HUES48 (cell line): ENCODE measurements around the gene FAM43B.

Experiments used
- H3K27ac ChIP-seq: one replicate; pipeline ENCODE4 v1.7.0; 2013; ENCODE audit warnings: low read depth, low read length, inconsistent platforms
- H3K27me3 ChIP-seq: 2 replicates; pipeline ENCODE4 v1.6.1; 2013; ENCODE audit warnings: mild to moderate bottlenecking, low read length; ENCODE audit not compliant: control insufficient read depth, insufficient read depth
- H3K36me3 ChIP-seq: 2 replicates; pipeline ENCODE4 v1.6.1; 2013; ENCODE audit warnings: low read length; ENCODE audit not compliant: control insufficient read depth, insufficient read depth
- H3K4me1 ChIP-seq: 2 replicates; pipeline ENCODE4 v1.6.1; 2013; ENCODE audit warnings: mild to moderate bottlenecking, low read length; ENCODE audit not compliant: control insufficient read depth, insufficient read depth
- H3K4me3 ChIP-seq: 2 replicates; pipeline ENCODE4 v1.5.1; 2013; ENCODE audit warnings: mild to moderate bottlenecking, low read depth, low read length
- H3K9ac ChIP-seq: 2 replicates; pipeline ENCODE4 v1.6.1; 2013; ENCODE audit warnings: mild to moderate bottlenecking, low read depth, low read length, moderate library complexity
- H3K9me3 ChIP-seq: 2 replicates; pipeline ENCODE4 v1.6.1; 2013; ENCODE audit warnings: low read length; ENCODE audit not compliant: control insufficient read depth, insufficient read depth

FAM43B gene

GRCh38 chr1:20528221-20528620 is 24.2 kb upstream of the FAM43B start:
- no peak overlapping the region for H3K9ac ChIP-seq
- H3K4me1 ChIP-seq: no peaks in the 10 kb centered on the region
- no peaks in the 10 kb centered on the region for H3K9me3 ChIP-seq

GRCh38 chr1:20530306-20530705 is 22.1 kb upstream of the FAM43B start:
- H3K36me3 ChIP-seq: no peaks in the 10 kb centered on the region
- no peaks in the 10 kb centered on the region; the same call in none of the 2 replicates for H3K27me3 ChIP-seq
- no peaks in the 10 kb centered on the region for H3K4me1 ChIP-seq
- no peak overlapping the region for H3K4me3 ChIP-seq
- no peak overlapping the region for H3K27ac ChIP-seq
- no peaks in the 10 kb centered on the region for H3K9me3 ChIP-seq
- no peak overlapping the region for H3K9ac ChIP-seq

More at GRCh38 chr1:20528221-20528620, 24.2 kb upstream of the FAM43B start:
- no peaks in the 10 kb centered on the region for H3K36me3 ChIP-seq
- H3K27me3 ChIP-seq: no peaks in the 10 kb centered on the region; the same call in 1 of the 2 replicates
- no peak overlapping the region for H3K4me3 ChIP-seq
- H3K27ac ChIP-seq: no peak overlapping the region

GRCh38 chr1:20530901-20531300 is 21.5 kb upstream of the FAM43B start:
- Histone ChIP-seq H3K4me3 (no peak overlapping the region), H3K4me1 (no peaks in the 10 kb centered on the region), H3K27ac (no peak overlapping the region), H3K9me3 (no peaks in the 10 kb centered on the region), H3K36me3 (no peaks in the 10 kb centered on the region), H3K27me3 (no peaks in the 10 kb centered on the region; the same call in none of the 2 replicates), H3K9ac (no peak overlapping the region)

DNA sequence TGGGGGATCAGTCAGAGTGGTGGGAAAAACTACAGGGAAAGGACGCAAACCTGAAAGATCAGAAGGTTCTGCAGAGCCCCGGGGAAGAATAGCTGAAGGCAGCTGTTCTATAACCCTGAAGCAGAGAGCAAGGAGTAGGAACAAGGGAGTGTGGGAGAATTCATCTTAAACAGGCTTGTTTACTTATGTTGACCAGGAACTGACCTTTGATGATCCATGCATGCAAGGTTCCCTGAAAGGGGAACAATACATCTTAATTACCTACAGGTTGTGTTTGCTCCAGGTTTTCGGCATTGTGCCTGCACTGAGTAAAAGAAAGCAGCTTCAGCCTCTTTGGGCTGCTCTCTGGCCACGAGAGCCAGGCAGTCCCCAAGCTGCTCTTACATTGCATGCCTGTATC is 18.7 kb upstream of the FAM43B start:
- H3K9me3 ChIP-seq: no peaks in the 10 kb centered on the region
- no peaks in the 10 kb centered on the region for H3K36me3 ChIP-seq
- no peaks in the 10 kb centered on the region; the same call in none of the 2 replicates for H3K27me3 ChIP-seq
- H3K27ac ChIP-seq: no peak overlapping the region
- no peaks in the 10 kb centered on the region for H3K4me1 ChIP-seq
- H3K9ac ChIP-seq: no peak overlapping the region
- H3K4me3 ChIP-seq: no peak overlapping the region

DNA sequence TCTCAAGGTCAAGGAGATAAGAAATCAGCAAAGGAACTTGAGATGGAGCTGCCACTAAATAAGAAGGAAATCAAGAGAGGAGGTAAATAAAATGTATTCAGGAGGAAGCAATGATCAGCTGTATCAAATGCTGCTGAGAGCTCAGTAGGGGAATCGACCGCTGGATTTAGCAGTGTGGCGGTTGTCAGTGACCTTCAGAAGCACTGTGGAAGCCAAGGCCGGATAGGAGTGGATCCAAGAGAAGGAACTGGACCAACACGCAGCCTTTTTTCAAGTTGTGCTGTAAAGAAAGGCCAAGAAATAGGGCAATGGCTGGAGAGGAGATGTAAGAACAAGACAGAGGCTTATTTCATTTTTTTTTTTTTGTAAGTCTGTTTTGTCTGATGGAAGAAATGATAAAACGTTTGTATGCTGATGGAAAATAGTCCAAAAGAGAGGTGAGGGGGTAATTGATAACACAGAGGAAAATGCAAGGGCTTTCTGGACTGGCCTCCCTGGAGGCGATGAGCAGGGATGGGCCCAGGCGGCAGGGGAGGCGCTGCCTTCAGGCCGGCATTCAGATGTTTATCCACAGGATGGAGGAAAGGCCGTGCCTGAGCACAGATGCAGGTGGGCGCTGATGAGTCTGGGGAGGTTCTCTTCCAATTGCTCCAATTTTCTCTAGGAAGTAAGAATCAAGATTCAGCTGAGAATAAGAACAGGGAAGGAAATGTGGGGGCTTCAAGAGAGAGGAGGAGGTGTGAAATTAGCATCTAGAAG is 17.5 kb upstream of the FAM43B start:
- no peaks in the 10 kb centered on the region for H3K4me1 ChIP-seq
- no peaks in the 10 kb centered on the region for H3K36me3 ChIP-seq
- H3K9ac ChIP-seq: no peak overlapping the region
- no peaks in the 10 kb centered on the region for H3K9me3 ChIP-seq
- H3K27me3 ChIP-seq: peaks cover 2% of the 10 kb centered on the region
- no peak overlapping the region for H3K27ac ChIP-seq
- H3K4me3 ChIP-seq: no peak overlapping the region

DNA sequence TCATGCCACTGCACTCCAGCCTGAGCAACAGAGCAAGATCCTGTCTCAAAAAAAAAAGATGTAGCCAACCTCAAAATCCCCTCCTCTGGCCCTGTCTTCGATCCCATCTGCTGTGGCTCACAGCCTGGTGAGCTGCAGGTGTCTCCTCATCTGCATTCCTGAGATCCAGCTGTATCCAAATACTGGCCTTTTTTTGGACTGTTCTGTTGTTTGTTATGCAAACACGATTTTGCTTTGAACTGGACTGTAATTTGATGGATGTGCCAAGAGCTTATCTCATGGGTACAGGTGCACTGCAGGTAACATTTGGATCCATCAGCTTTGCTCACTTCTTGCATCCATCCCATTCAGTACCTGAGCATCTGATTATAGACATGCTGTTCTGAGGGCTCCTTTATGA is 14.1 kb upstream of the FAM43B start:
- H3K4me3 ChIP-seq: no peak overlapping the region
- no peaks in the 10 kb centered on the region for H3K9me3 ChIP-seq
- H3K9ac ChIP-seq: no peak overlapping the region
- H3K27ac ChIP-seq: no peak overlapping the region
- no peaks in the 10 kb centered on the region for H3K36me3 ChIP-seq
- H3K4me1 ChIP-seq: no peaks in the 10 kb centered on the region
- H3K27me3 ChIP-seq: peaks cover 12% of the 10 kb centered on the region; the same call in 1 of the 2 replicates

GRCh38 chr1:20538760-20539551 is 13.4 kb upstream of the FAM43B start:
- Histone ChIP-seq H3K27me3 (peaks cover 12% of the 10 kb centered on the region; the same call in 1 of the 2 replicates), H3K27ac (no peak overlapping the region), H3K4me3 (no peak overlapping the region), H3K9me3 (no peaks in the 10 kb centered on the region), H3K4me1 (no peaks in the 10 kb centered on the region), H3K9ac (no peak overlapping the region), H3K36me3 (no peaks in the 10 kb centered on the region)

- H3K27me3 ChIP-seq: 0 out of 2 replicates have a peak, but pooled peaks cover 12% of the 10 kb centered on the region
- no peak overlapping the region for H3K4me3 ChIP-seq
- H3K4me1 ChIP-seq: no peaks in the 10 kb centered on the region
- H3K9ac ChIP-seq: no peak overlapping the region
- no peak overlapping the region for H3K27ac ChIP-seq
- H3K9me3 ChIP-seq: no peaks in the 10 kb centered on the region
- no peaks in the 10 kb centered on the region for H3K36me3 ChIP-seq
Measured at GRCh38 chr1:20540281-20540680, 12.1 kb upstream of the FAM43B start.

GRCh38 chr1:20546637-20547036 is 5.7 kb upstream of the FAM43B start:
- Histone ChIP-seq H3K4me3 (no peak overlapping the region), H3K4me1 (no peaks in the 10 kb centered on the region), H3K27ac (no peak overlapping the region), H3K27me3 (peaks cover 25% of the 10 kb centered on the region), H3K9ac (no peak overlapping the region), H3K36me3 (no peaks in the 10 kb centered on the region), H3K9me3 (no peaks in the 10 kb centered on the region)

- Histone ChIP-seq H3K27ac (no peak overlapping the region), H3K36me3 (no peaks in the 10 kb centered on the region), H3K27me3 (peaks cover 66% of the 10 kb centered on the region), H3K4me1 (peaks cover 5% of the 10 kb centered on the region; the same call in 1 of the 2 replicates), H3K9ac (no peak overlapping the region), H3K9me3 (no peaks in the 10 kb centered on the region), H3K4me3 (no peak overlapping the region)
Measured at GRCh38 chr1:20551161-20551560, 1.2 kb upstream of the FAM43B start.
